Non-pigmented ciliary epithelial cell (primary cell): ENCODE data around the gene CKAP2L.
"Not testable (repeated sequence)": the region's sequence is repeated elsewhere in the genome, so short reads cannot be mapped to it uniquely, and the experiment has no call there.

Source experiments
- DNase-seq: peaks from one replicate; pipeline ENCODE4 v3.0.0-alpha.2; 2010; ENCODE audit warnings: low read depth

Gene CKAP2L

GRCh38 chr2:112725545-112726457, 38.6 kb downstream of the CKAP2L start:
- no peak for DNase-seq

GRCh38 chr2:112724591-112725525, 39.6 kb downstream of the CKAP2L start:
- DNase-seq = no peak

- no peak for DNase-seq
Measured at GRCh38 chr2:112723995-112724394, 40.4 kb downstream of the CKAP2L start.

- DNase-seq = no peak
Measured at GRCh38 chr2:112723547-112723940, 40.9 kb downstream of the CKAP2L start.

- no peak for DNase-seq
Measured at GRCh38 chr2:112722816-112723546, 41.4 kb downstream of the CKAP2L start.

GRCh38 chr2:112721819-112722522, 42.4 kb downstream of the CKAP2L start:
- DNase-seq = no peak

GRCh38 chr2:112720785-112721184, 43.6 kb downstream of the CKAP2L start, which contains the start of gene NT5DC4:
NT5DC4 (plus strand) TSS chr2:112721020; CDS start chr2:112721080, 60 bp downstream.
- DNase-seq = no peak

GRCh38 chr2:112718863-112719370, 45.5 kb downstream of the CKAP2L start:
- no peak for DNase-seq

GRCh38 chr2:112716826-112717352, 47.5 kb downstream of the CKAP2L start:
- DNase-seq = not testable (repeated sequence)

GRCh38 chr2:112716094-112716493, 48.3 kb downstream of the CKAP2L start:
- not testable (repeated sequence) for DNase-seq

GRCh38 chr2:112714836-112715631, 49.4 kb downstream of the CKAP2L start:
- DNase-seq = no peak

- DNase-seq = no peak
Measured at GRCh38 chr2:112714331-112714730, 50.1 kb downstream of the CKAP2L start.

GRCh38 chr2:112713926-112714325, 50.5 kb downstream of the CKAP2L start:
- no peak for DNase-seq

- DNase-seq = no peak
Measured at GRCh38 chr2:112713585-112713925, 50.9 kb downstream of the CKAP2L start.

- DNase-seq = peak; percentile 53
Measured at GRCh38 chr2:112712903-112713584, 51.4 kb downstream of the CKAP2L start.

GRCh38 chr2:112712465-112712864, 51.9 kb downstream of the CKAP2L start:
- DNase-seq = no peak

- DNase-seq = no peak
Measured at GRCh38 chr2:112710956-112711750, 53.3 kb downstream of the CKAP2L start.

- no peak for DNase-seq
Measured at GRCh38 chr2:112709703-112710102, 54.7 kb downstream of the CKAP2L start.

- DNase-seq = no peak
Measured at GRCh38 chr2:112708968-112709367, 55.4 kb downstream of the CKAP2L start.
